Tibial artery (tissue), 4 donors: ENCODE measurements around the gene SAMD13.

ENCODE experiments used
- DNase-seq, 2 donors: peaks; one replicate each; pipeline ENCODE4 v3.0.0-alpha.2; 2019
- H3K27ac ChIP-seq, 2 donors: fragments of 200-600 bp; sonication (generic) in 1 of 2; 1 replicate in 1 of 2; 2 replicates in 1 of 2; pipeline ENCODE4 v1.5.1; 2018 to 2019; ENCODE audit warnings: mild to moderate bottlenecking in 1 of 2
- H3K27me3 ChIP-seq, 2 donors: fragments of 200-600 bp; sonication (generic) in 1 of 2; one replicate each; pipeline versions ENCODE4 v1.5.1 to v1.6.0; 2016 to 2019
- H3K36me3 ChIP-seq, 3 donors: fragments of 200-600 bp; sonication (generic) in 2 of 3; one replicate each; pipeline ENCODE4 v1.5.1; 2016 to 2019; ENCODE audit warnings: mild to moderate bottlenecking in 2 of 3
- H3K4me1 ChIP-seq, 4 donors: fragments of 200-600 bp; sonication (generic) in 2 of 4; 1 replicate in 3 of 4; 2 replicates in 1 of 4; pipeline ENCODE4 v1.5.1; 2016 to 2019
- H3K4me3 ChIP-seq, 2 donors: fragments of 200-600 bp; sonication (generic) in 1 of 2; 1 replicate in 1 of 2; 2 replicates in 1 of 2; pipeline ENCODE4 v1.5.1; 2018 to 2019; ENCODE audit warnings: mild to moderate bottlenecking in 2 of 2
- H3K9me3 ChIP-seq, 3 donors: fragments of 200-600 bp; sonication (generic) in 1 of 3; one replicate each; pipeline ENCODE4 v1.5.1; 2016 to 2019
- CTCF ChIP-seq, 2 experiments: fragments of 200-600 bp in 1 of 2; fragments of 450-650 bp in 1 of 2; IDR thresholded peaks; one replicate each; pipeline ENCODE4 v1.5.1; 2017 to 2019; ENCODE audit warnings: antibody characterized with exemption in 2 of 2, mild to moderate bottlenecking in 1 of 2, moderate library complexity in 1 of 2
- intact Hi-C: fragments of 100-400 bp; cut with DNase I; formaldehyde crosslinking; loops from one replicate; pipeline ENCODE4 v1.15.0; 2023; ENCODE audit warnings: low total_unique reads

Gene SAMD13

GRCh38 chr1:84373436-84374141 lies 72.1 kb downstream of the SAMD13 start:
- Histone ChIP-seq H3K27ac (no peak overlapping the region), H3K4me1 (peaks cover 0 to 38% (median 14%) of the 10 kb centered on the region in 4 donors), H3K9me3 (no peaks in the 10 kb centered on the region), H3K27me3 (no peaks in the 10 kb centered on the region), H3K4me3 (no peak overlapping the region), H3K36me3 (no peaks in the 10 kb centered on the region)
- intact Hi-C loops, result no loop called here
- DNase-seq, result no peak
- TF ChIP-seq CTCF (IDR thresholded peaks at IDR 0.05), result no peak

GRCh38 chr1:84374991-84375696 lies 73.6 kb downstream of the SAMD13 start:
- Histone ChIP-seq H3K9me3 (no peaks in the 10 kb centered on the region), H3K27me3 (no peaks in the 10 kb centered on the region), H3K36me3 (no peaks in the 10 kb centered on the region), H3K4me3 (no peak overlapping the region), H3K4me1 (peaks cover 0 to 38% (median 14%) of the 10 kb centered on the region in 4 donors), H3K27ac (peak overlapping the region; percentile 25 to 31)
- TF ChIP-seq CTCF (IDR thresholded peaks at IDR 0.05), result no peak
- intact Hi-C loops, result no loop called here
- DNase-seq, result peak in 1 of 2 donors; percentile 61

GRCh38 chr1:84376000-84376910 lies 74.7 kb downstream of the SAMD13 start:
- H3K4me3 ChIP-seq, result no peak overlapping the region
- intact Hi-C loops, result no loop called here
- H3K27ac ChIP-seq, result peak overlapping the region; percentile 14 to 31

GRCh38 chr1:84377480-84378095 lies 76.1 kb downstream of the SAMD13 start:
- peak in 1 of 2 donors; percentile 46 for DNase-seq
- no peaks in the 10 kb centered on the region for H3K36me3 ChIP-seq
- peaks cover 0 to 38% (median 14%) of the 10 kb centered on the region in 4 donors for H3K4me1 ChIP-seq
- TF ChIP-seq CTCF (IDR thresholded peaks at IDR 0.05), result no peak
- intact Hi-C loops, result no loop called here
- no peak overlapping the region for H3K4me3 ChIP-seq
- H3K27ac ChIP-seq, result no peak overlapping the region
- no peaks in the 10 kb centered on the region for H3K27me3 ChIP-seq
- H3K9me3 ChIP-seq, result no peaks in the 10 kb centered on the region

More at GRCh38 chr1:84376000-84376910, 74.7 kb downstream of the SAMD13 start:
- Histone ChIP-seq H3K36me3 (no peaks in the 10 kb centered on the region), H3K27me3 (no peaks in the 10 kb centered on the region), H3K9me3 (no peaks in the 10 kb centered on the region), H3K4me1 (peaks cover 0 to 38% (median 14%) of the 10 kb centered on the region in 4 donors)
- no peak for TF ChIP-seq CTCF (IDR thresholded peaks at IDR 0.05)
- DNase-seq, result no peak
